BE2C (cell line): ENCODE measurements around the gene ZNF821.

ENCODE experiments used
- DNase-seq: peaks from one replicate; pipeline ENCODE4 v3.0.0-alpha.2; 2020
- H3K27me3 ChIP-seq: fragments of 250-450 bp; sonication (Bioruptor Pico); 2 replicates; pipeline ENCODE4 v1.5.1; 2020; ENCODE audit warnings: mild to moderate bottlenecking
- H3K36me3 ChIP-seq: fragments of 250-450 bp; sonication (Bioruptor Pico); 2 replicates; pipeline ENCODE4 v1.5.1; 2020; ENCODE audit warnings: mild to moderate bottlenecking
- H3K4me1 ChIP-seq: fragments of 250-450 bp; sonication (Bioruptor Pico); 2 replicates; pipeline ENCODE4 v1.5.1; 2020
- H3K4me3 ChIP-seq: 2 replicates; pipeline ENCODE4 v1.5.1; 2011; ENCODE audit warnings: low read depth, low read length
- H3K9me3 ChIP-seq: fragments of 250-450 bp; sonication (Bioruptor Pico); 2 replicates; pipeline ENCODE4 v1.5.1; 2020
- TF ChIP-seq, protein P1 (sequence below): IDR thresholded peaks from 2 replicates; pipeline ENCODE4 v1.5.1; 2012; ENCODE audit warnings: mild to moderate bottlenecking, low read depth, low read length

ZNF821 gene

DNA sequence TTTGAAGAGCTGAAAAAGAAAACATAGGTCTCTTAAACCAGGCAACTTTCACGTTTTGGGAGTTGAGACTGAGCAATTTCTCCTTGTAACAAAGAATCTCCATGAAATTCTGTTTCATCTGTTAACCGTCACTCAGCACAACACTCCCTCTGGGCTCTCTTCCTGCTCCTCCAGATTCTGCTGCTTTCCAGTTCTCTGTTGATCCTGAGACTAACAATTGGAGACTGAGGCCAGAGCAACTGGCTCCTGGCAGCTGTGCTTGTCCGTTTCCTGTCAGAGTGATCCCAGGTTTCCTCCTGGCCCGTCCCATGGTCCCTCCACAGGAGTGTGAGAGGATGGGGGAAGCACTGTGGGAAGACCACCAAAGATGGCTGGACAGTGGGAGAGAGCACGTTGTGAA, 43.8 kb upstream of the ZNF821 start:
- TF ChIP-seq, protein P1, sequence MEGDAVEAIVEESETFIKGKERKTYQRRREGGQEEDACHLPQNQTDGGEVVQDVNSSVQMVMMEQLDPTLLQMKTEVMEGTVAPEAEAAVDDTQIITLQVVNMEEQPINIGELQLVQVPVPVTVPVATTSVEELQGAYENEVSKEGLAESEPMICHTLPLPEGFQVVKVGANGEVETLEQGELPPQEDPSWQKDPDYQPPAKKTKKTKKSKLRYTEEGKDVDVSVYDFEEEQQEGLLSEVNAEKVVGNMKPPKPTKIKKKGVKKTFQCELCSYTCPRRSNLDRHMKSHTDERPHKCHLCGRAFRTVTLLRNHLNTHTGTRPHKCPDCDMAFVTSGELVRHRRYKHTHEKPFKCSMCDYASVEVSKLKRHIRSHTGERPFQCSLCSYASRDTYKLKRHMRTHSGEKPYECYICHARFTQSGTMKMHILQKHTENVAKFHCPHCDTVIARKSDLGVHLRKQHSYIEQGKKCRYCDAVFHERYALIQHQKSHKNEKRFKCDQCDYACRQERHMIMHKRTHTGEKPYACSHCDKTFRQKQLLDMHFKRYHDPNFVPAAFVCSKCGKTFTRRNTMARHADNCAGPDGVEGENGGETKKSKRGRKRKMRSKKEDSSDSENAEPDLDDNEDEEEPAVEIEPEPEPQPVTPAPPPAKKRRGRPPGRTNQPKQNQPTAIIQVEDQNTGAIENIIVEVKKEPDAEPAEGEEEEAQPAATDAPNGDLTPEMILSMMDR, result no peak
- no peaks in the 10 kb centered on the region for H3K27me3 ChIP-seq
- DNase-seq, result no peak
- no peaks in the 10 kb centered on the region for H3K9me3 ChIP-seq
- H3K4me1 ChIP-seq, result peaks cover 6% of the 10 kb centered on the region
- H3K36me3 ChIP-seq, result peaks cover 74% of the 10 kb centered on the region
- no peak overlapping the region for H3K4me3 ChIP-seq

DNA sequence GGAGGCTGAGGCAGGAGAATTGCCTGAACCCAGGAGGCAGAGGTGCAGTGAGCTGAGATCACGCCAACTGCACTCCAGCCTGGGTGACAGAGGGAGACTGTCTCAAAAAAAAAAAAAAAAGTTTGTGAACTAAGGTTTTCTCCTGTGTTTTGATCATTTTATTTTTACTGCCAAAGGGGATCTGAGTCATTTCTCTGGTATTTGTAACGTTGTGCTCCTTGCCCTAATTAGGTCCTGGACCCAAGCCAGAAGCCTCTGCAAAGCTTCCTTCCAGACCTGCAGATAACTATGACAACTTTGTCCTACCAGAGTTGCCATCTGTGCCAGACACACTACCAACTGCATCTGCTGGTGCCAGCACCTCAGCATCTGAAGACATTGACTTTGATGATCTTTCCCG, 43.4 kb upstream of the ZNF821 start:
- DNase-seq, result peak; percentile 56
- peaks cover 79% of the 10 kb centered on the region for H3K36me3 ChIP-seq
- no peaks in the 10 kb centered on the region for H3K27me3 ChIP-seq
- no peaks in the 10 kb centered on the region for H3K9me3 ChIP-seq
- H3K4me1 ChIP-seq, result peaks cover 6% of the 10 kb centered on the region
- TF ChIP-seq, protein P1, result no peak
- no peak overlapping the region for H3K4me3 ChIP-seq

DNA sequence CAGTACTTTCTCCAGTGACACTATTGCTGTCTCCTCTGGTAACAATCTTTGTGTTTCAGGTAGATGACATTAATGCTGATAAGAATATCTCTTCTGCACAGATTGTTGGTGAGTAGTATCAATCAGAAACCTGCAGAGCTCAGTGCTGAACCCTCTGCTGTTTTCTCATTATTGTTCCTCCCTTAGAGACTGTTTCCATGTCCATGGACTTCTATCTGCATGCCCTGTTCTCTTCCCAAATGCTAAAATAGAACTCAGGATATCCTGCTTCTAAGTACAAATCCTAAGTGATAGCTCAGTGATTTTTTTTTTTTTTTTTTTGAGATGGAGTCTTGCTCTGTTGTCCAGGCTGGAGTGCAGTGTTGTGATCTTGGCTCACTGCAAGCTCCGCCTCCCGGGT, 40.7 kb upstream of the ZNF821 start:
- no peak overlapping the region for H3K4me3 ChIP-seq
- peaks cover 96% of the 10 kb centered on the region for H3K36me3 ChIP-seq
- peaks cover 6% of the 10 kb centered on the region for H3K4me1 ChIP-seq
- no peaks in the 10 kb centered on the region for H3K27me3 ChIP-seq
- no peak for DNase-seq
- TF ChIP-seq, protein P1, result no peak
- H3K9me3 ChIP-seq, result no peaks in the 10 kb centered on the region

DNA sequence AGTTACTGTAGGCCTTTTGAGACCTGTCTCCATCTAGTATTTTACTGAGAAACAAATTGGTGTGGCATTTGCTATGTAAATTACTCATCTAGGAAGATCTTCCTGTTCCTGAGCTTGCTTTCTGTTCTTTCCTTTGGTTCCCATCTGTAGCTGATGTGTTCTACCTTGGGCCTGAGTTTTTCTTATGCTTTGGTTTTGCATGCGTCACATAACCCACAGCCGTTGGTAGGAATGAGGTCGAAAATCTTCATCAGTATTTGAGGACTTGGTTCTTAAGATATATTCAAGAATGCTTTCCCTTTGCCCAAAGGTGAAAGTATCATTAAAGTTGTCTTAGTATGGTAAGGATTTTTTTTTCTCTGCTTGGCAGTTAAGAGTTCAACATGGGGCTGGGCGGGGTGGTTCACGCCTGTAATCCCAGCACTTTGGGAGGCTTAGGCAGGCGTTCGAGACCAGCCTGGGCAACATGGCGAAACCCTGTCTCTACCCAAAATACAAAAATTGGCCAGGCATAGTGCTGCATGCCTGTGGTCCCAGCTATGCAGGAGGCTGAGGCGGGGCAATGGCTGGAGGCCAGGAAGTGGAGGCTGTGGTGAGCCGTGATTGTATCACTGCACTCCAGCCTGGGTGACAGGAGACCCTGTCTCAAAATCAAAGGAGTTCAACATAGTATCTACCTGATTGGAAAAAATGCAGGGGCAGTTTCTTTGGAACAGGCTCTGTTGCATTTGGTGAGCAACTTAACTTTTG, 40.1 kb upstream of the ZNF821 start:
- peaks cover 96% of the 10 kb centered on the region for H3K36me3 ChIP-seq
- DNase-seq, result no peak
- TF ChIP-seq, protein P1, result no peak
- H3K4me3 ChIP-seq, result no peak overlapping the region
- H3K9me3 ChIP-seq, result no peaks in the 10 kb centered on the region
- H3K4me1 ChIP-seq, result peaks cover 6% of the 10 kb centered on the region
- H3K27me3 ChIP-seq, result no peaks in the 10 kb centered on the region

DNA sequence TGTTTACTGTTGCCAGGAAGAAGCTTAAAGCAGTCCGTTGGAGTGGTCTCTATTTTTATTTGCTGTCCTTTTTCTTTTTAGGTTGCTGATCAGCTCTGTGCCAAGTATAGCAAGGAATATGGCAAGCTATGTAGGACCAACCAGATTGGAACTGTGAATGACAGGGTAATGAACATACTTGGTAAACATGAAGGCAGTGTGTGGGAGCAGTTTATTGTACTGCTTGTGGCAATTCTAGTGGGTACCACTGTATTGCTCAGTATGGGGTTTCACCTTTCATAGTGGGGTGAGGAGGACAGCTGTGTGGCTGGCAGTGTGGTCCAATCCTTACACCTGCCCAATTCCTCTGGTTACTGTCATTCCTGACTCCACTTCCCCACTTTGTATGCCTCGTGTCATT, 36.7 kb upstream of the ZNF821 start:
- peaks cover 94% of the 10 kb centered on the region for H3K36me3 ChIP-seq
- no peak for DNase-seq
- H3K27me3 ChIP-seq, result no peaks in the 10 kb centered on the region
- no peaks in the 10 kb centered on the region for H3K9me3 ChIP-seq
- TF ChIP-seq, protein P1, result no peak
- H3K4me3 ChIP-seq, result no peak overlapping the region
- H3K4me1 ChIP-seq, result no peaks in the 10 kb centered on the region

DNA sequence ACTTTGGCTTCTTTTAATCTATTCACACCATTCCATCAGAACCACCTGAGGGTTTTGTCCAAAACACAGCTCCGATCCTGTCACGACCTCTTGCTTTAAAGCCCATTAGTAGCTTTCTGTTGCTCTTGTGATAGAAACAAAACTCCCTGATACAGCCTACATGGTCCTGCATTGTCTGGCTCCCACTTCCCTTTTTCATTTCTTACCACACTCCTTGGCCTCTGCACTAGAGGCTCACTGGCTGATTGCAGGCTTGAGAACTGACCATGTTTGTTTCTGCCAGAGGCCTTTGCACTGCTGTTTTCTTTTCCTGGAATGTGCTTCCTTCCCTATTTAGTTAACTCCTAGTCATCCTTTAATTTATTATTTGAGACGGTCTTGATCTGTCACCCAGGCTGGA, 35.1 kb upstream of the ZNF821 start:
- peaks cover 85% of the 10 kb centered on the region for H3K36me3 ChIP-seq
- no peak overlapping the region for H3K4me3 ChIP-seq
- H3K27me3 ChIP-seq, result no peaks in the 10 kb centered on the region
- TF ChIP-seq, protein P1, result no peak
- H3K4me1 ChIP-seq, result no peaks in the 10 kb centered on the region
- DNase-seq, result no peak
- no peaks in the 10 kb centered on the region for H3K9me3 ChIP-seq
